ENCODE data around the gene QKI.

GRCh38 chr6:163531122-163531521 lies 116.6 kb downstream of the QKI start:
- no peak for TF ChIP-seq CTCF (IDR thresholded peaks at IDR 0.05; ENCODE audit: low read depth, low read length)
- TF ChIP-seq POLR2A (IDR thresholded peaks at IDR 0.05; ENCODE audit: extremely low read depth, insufficient read length), result no peak
- TF ChIP-seq MYC (IDR thresholded peaks at IDR 0.05; ENCODE audit: low read depth, low read length), result no peak
- no peak for TF ChIP-seq MAX (IDR thresholded peaks at IDR 0.05; ENCODE audit: low read depth, low read length)
